Liver (tissue), 9 donors: Measurements from ENCODE around the gene KLHL40. TPM values are rescaled to one million over a fixed set of nuclear protein-coding genes. Genes with fewer than 3 reads are reported as not detected.

Source experiments
- DNase-seq: peaks from one replicate; pipeline ENCODE4 v3.0.0-alpha.2; 2017; ENCODE audit warnings: low spot score
- H3K27ac ChIP-seq, 2 donors: one replicate each; pipeline ENCODE4 v1.7.0; 2013; ENCODE audit warnings: inconsistent platforms in 2 of 2, low read length in 2 of 2, control low read depth in 1 of 2, low read depth in 1 of 2, mild to moderate bottlenecking in 1 of 2
- H3K27me3 ChIP-seq, 4 donors: one replicate each; pipeline versions ENCODE4 v1.6.1 to v1.7.0; 2013; ENCODE audit warnings: low read length in 3 of 4, inconsistent platforms in 1 of 4, mild to moderate bottlenecking in 1 of 4, moderate library complexity in 1 of 4; ENCODE audit not compliant: control insufficient read depth in 4 of 4, insufficient read depth in 4 of 4
- H3K36me3 ChIP-seq, 4 donors: one replicate each; pipeline versions ENCODE4 v1.6.1 to v1.7.0; 2013; ENCODE audit warnings: low read length in 3 of 4, mild to moderate bottlenecking in 3 of 4, low read depth in 1 of 4, moderate library complexity in 1 of 4; ENCODE audit not compliant: control insufficient read depth in 4 of 4, insufficient read depth in 3 of 4
- H3K4me1 ChIP-seq, 4 donors: one replicate each; pipeline versions ENCODE4 v1.6.1 to v1.7.0; 2013; ENCODE audit warnings: low read length in 3 of 4, mild to moderate bottlenecking in 3 of 4, moderate library complexity in 1 of 4; ENCODE audit not compliant: control insufficient read depth in 4 of 4, insufficient read depth in 4 of 4
- H3K4me3 ChIP-seq, 3 donors: one replicate each; pipeline versions ENCODE4 v1.6.1 to v1.7.0; 2013; ENCODE audit warnings: low read length in 3 of 3, control low read depth in 1 of 3, low read depth in 1 of 3, mild to moderate bottlenecking in 1 of 3
- H3K9ac ChIP-seq, 2 donors: one replicate each; pipeline ENCODE4 v1.7.0; 2013; ENCODE audit warnings: low read length in 2 of 2, mild to moderate bottlenecking in 2 of 2, moderate library complexity in 2 of 2, control low read depth in 1 of 2, low read depth in 1 of 2
- H3K9me3 ChIP-seq, 4 donors: one replicate each; pipeline versions ENCODE4 v1.6.1 to v1.7.0; 2013; ENCODE audit warnings: low read length in 3 of 4; ENCODE audit not compliant: control insufficient read depth in 4 of 4
- EGR1 ChIP-seq, 2 donors: IDR thresholded peaks; 2 replicates each; pipeline ENCODE4 v1.6.1; 2016 to 2018; ENCODE audit warnings: antibody characterized with exemption in 2 of 2, low read depth in 2 of 2
- FOXA1 ChIP-seq: IDR thresholded peaks from 2 replicates; pipeline ENCODE4 v1.6.1; 2016; ENCODE audit warnings: antibody characterized with exemption
- FOXA2 ChIP-seq: IDR thresholded peaks from 2 replicates; pipeline ENCODE4 v1.6.1; 2016; ENCODE audit warnings: antibody characterized with exemption
- GABPA ChIP-seq, 2 donors: IDR thresholded peaks in 1 of 2; conservative IDR thresholded peaks in 1 of 2; 2 replicates each; pipeline ENCODE4 v1.6.1; 2016; ENCODE audit warnings: antibody characterized with exemption in 2 of 2, mild to moderate bottlenecking in 1 of 2, moderate library complexity in 1 of 2
- HNF4A ChIP-seq, 2 donors: conservative IDR thresholded peaks; 2 replicates each; pipeline ENCODE4 v1.6.1; 2016; ENCODE audit warnings: antibody characterized with exemption in 2 of 2, mild to moderate bottlenecking in 2 of 2
- HNF4G ChIP-seq: IDR thresholded peaks from 2 replicates; pipeline ENCODE4 v1.6.1; 2016; ENCODE audit warnings: antibody characterized with exemption
- JUND ChIP-seq, 2 donors: IDR thresholded peaks; 2 replicates each; pipeline ENCODE4 v1.6.1; 2016; ENCODE audit warnings: antibody characterized with exemption in 2 of 2
- NR2F2 ChIP-seq: IDR thresholded peaks from 2 replicates; pipeline ENCODE4 v1.6.1; 2016; ENCODE audit warnings: antibody characterized with exemption
- RAD21 ChIP-seq, 2 donors: IDR thresholded peaks; 2 replicates each; pipeline ENCODE4 v1.6.1; 2016; ENCODE audit warnings: antibody characterized with exemption in 2 of 2, mild to moderate bottlenecking in 2 of 2
- RXRA ChIP-seq, 2 donors: IDR thresholded peaks; 2 replicates each; pipeline ENCODE4 v1.6.1; 2017 to 2018; ENCODE audit warnings: antibody characterized with exemption in 2 of 2, mild to moderate bottlenecking in 1 of 2
- SP1 ChIP-seq: IDR thresholded peaks from 2 replicates; pipeline ENCODE4 v1.6.1; 2018; ENCODE audit warnings: antibody characterized with exemption, mild to moderate bottlenecking
- TAF1 ChIP-seq: conservative IDR thresholded peaks from 2 replicates; pipeline ENCODE4 v1.6.1; 2016; ENCODE audit warnings: antibody characterized with exemption, mild to moderate bottlenecking
- YY1 ChIP-seq: IDR thresholded peaks from 2 replicates; pipeline ENCODE4 v1.6.1; 2016; ENCODE audit warnings: antibody characterized with exemption, mild to moderate bottlenecking
- WGBS: extraction: QIAGEN DNeasy Blood & Tissue Kit; methylation state at CpG from one replicate; pipeline ENCODE4 v1.1.7; 2013; 5-methylcytosine and 5-hydroxymethylcytosine counted together
- polyA plus RNA-seq, 2 donors: library from polyadenylated mRNA; stranded (reverse) in 1 of 2; unstranded in 1 of 2; fragments of 200-250 nt in 1 of 2; fragments of >200 nt in 1 of 2; fragmentation: Nextera tagmentation in 1 of 2; extraction: Ambion mirVana in 1 of 2; gene quantifications; one replicate each; pipeline versions ENCODE4 v1.2.1 to v1.2.3, GENCODE V29; 2013 to 2015
- total RNA-seq, 2 donors: library from RNA; depleted of rRNA; stranded (reverse); fragments of >200 nt; gene quantifications; one replicate each; pipeline ENCODE4 v1.2.3, GENCODE V29; 2014
- TF ChIP-seq, protein P1 (sequence below): IDR thresholded peaks from 2 replicates; pipeline ENCODE4 v1.6.1; 2016; ENCODE audit warnings: antibody characterized with exemption, mild to moderate bottlenecking
- TF ChIP-seq, protein P2 (sequence below): IDR thresholded peaks from 2 replicates; pipeline ENCODE4 v1.6.1; 2016; ENCODE audit warnings: antibody characterized with exemption
- TF ChIP-seq, protein P3 (sequence below): IDR thresholded peaks from 2 replicates; pipeline ENCODE4 v1.6.1; 2016; ENCODE audit warnings: antibody characterized with exemption
- TF ChIP-seq, protein P4 (sequence below): fragments of 150-350 bp; IDR thresholded peaks from 2 replicates; pipeline ENCODE4 v1.5.1; 2017; ENCODE audit warnings: improper control_type of control experiment, low read depth, low read length; ENCODE audit not compliant: missing input control
- TF ChIP-seq, protein P5 (sequence below): IDR thresholded peaks from 2 replicates; pipeline ENCODE4 v1.6.1; 2016; ENCODE audit warnings: antibody characterized with exemption
- donor health status: healthy.
- donor health status: healthy.
- donor health status: healthy.
- donor health status: healthy.
- donor health status: healthy.

The KLHL40 gene
- total and polyA plus RNA-seq, 4 donors, result not detected

DNA sequence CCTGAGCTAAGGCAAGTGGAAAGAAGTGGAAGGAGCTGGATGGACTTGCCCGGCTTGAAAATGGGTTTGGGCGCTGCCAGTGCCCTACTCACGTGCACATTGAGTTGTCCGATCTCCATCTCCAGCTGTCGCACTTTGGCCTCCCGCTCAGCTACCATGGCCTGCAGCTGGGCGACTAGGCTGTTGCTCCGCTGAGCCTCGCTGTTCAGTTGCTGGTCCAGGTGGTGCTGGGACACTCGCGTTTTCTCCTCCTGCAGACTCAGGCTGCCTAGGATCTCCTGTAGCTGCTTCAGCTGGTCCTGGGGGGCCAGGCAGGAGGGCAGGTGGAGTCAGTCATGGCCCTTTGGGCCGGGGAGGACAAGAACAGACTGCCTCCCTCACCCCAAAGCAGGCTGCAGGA is 50.3 kb downstream of the KLHL40 start:
- no peak for DNase-seq
- Histone ChIP-seq H3K9me3 (no peaks in the 10 kb centered on the region), H3K4me1 (no peaks in the 10 kb centered on the region), H3K9ac (no peak overlapping the region), H3K27me3 (no peaks in the 10 kb centered on the region), H3K4me3 (no peak overlapping the region), H3K36me3 (no peaks in the 10 kb centered on the region), H3K27ac (no peak overlapping the region)
- no peak for TF ChIP-seq JUND (IDR thresholded peaks at IDR 0.05)
- TF ChIP-seq, protein P1, sequence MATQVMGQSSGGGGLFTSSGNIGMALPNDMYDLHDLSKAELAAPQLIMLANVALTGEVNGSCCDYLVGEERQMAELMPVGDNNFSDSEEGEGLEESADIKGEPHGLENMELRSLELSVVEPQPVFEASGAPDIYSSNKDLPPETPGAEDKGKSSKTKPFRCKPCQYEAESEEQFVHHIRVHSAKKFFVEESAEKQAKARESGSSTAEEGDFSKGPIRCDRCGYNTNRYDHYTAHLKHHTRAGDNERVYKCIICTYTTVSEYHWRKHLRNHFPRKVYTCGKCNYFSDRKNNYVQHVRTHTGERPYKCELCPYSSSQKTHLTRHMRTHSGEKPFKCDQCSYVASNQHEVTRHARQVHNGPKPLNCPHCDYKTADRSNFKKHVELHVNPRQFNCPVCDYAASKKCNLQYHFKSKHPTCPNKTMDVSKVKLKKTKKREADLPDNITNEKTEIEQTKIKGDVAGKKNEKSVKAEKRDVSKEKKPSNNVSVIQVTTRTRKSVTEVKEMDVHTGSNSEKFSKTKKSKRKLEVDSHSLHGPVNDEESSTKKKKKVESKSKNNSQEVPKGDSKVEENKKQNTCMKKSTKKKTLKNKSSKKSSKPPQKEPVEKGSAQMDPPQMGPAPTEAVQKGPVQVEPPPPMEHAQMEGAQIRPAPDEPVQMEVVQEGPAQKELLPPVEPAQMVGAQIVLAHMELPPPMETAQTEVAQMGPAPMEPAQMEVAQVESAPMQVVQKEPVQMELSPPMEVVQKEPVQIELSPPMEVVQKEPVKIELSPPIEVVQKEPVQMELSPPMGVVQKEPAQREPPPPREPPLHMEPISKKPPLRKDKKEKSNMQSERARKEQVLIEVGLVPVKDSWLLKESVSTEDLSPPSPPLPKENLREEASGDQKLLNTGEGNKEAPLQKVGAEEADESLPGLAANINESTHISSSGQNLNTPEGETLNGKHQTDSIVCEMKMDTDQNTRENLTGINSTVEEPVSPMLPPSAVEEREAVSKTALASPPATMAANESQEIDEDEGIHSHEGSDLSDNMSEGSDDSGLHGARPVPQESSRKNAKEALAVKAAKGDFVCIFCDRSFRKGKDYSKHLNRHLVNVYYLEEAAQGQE, result no peak
- TF ChIP-seq, protein P2, sequence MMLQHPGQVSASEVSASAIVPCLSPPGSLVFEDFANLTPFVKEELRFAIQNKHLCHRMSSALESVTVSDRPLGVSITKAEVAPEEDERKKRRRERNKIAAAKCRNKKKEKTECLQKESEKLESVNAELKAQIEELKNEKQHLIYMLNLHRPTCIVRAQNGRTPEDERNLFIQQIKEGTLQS, result no peak
- no peak for TF ChIP-seq EGR1 (IDR thresholded peaks at IDR 0.05; ENCODE audit: low read depth in 2 of 2)
- TF ChIP-seq FOXA2, result no peak
- TF ChIP-seq TAF1, result no peak
- TF ChIP-seq, protein P3, sequence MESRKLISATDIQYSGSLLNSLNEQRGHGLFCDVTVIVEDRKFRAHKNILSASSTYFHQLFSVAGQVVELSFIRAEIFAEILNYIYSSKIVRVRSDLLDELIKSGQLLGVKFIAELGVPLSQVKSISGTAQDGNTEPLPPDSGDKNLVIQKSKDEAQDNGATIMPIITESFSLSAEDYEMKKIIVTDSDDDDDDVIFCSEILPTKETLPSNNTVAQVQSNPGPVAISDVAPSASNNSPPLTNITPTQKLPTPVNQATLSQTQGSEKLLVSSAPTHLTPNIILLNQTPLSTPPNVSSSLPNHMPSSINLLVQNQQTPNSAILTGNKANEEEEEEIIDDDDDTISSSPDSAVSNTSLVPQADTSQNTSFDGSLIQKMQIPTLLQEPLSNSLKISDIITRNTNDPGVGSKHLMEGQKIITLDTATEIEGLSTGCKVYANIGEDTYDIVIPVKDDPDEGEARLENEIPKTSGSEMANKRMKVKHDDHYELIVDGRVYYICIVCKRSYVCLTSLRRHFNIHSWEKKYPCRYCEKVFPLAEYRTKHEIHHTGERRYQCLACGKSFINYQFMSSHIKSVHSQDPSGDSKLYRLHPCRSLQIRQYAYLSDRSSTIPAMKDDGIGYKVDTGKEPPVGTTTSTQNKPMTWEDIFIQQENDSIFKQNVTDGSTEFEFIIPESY, result no peak
- TF ChIP-seq RAD21 (IDR thresholded peaks at IDR 0.05), result no peak
- TF ChIP-seq FOXA1, result no peak
- TF ChIP-seq, protein P4, sequence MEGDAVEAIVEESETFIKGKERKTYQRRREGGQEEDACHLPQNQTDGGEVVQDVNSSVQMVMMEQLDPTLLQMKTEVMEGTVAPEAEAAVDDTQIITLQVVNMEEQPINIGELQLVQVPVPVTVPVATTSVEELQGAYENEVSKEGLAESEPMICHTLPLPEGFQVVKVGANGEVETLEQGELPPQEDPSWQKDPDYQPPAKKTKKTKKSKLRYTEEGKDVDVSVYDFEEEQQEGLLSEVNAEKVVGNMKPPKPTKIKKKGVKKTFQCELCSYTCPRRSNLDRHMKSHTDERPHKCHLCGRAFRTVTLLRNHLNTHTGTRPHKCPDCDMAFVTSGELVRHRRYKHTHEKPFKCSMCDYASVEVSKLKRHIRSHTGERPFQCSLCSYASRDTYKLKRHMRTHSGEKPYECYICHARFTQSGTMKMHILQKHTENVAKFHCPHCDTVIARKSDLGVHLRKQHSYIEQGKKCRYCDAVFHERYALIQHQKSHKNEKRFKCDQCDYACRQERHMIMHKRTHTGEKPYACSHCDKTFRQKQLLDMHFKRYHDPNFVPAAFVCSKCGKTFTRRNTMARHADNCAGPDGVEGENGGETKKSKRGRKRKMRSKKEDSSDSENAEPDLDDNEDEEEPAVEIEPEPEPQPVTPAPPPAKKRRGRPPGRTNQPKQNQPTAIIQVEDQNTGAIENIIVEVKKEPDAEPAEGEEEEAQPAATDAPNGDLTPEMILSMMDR, result no peak
- TF ChIP-seq HNF4G, result no peak
- no peak for TF ChIP-seq RXRA (IDR thresholded peaks at IDR 0.05)
- TF ChIP-seq GABPA (IDR thresholded peaks at IDR 0.05 in 1 of 2, conservative IDR thresholded peaks at IDR 0.05 in 1 of 2), result no peak
- no peak for TF ChIP-seq HNF4A (conservative IDR thresholded peaks at IDR 0.05)
- TF ChIP-seq, protein P5, sequence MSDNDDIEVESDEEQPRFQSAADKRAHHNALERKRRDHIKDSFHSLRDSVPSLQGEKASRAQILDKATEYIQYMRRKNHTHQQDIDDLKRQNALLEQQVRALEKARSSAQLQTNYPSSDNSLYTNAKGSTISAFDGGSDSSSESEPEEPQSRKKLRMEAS, result no peak
- TF ChIP-seq SP1, result no peak
- no peak for TF ChIP-seq YY1
- TF ChIP-seq NR2F2, result no peak
- 96% methylated on average over 12 of the region's 12 CpGs for WGBS
